NB4 (cell line): Measurements from ENCODE around the gene STAMBPL1.

ENCODE experiments used
- CTCF ChIP-seq: IDR thresholded peaks from one replicate; pipeline ENCODE4 v1.5.1; 2012; ENCODE audit warnings: low read depth, low read length
- POLR2A ChIP-seq: IDR thresholded peaks from 2 replicates; pipeline ENCODE4 v1.6.1; 2011; ENCODE audit warnings: mild to moderate bottlenecking; ENCODE audit not compliant: insufficient read length; ENCODE audit errors: extremely low read depth

GRCh38 chr10:88886557-88886956, 6.5 kb downstream of the STAMBPL1 start:
- TF ChIP-seq CTCF = no peak
- no peak for TF ChIP-seq POLR2A
